Ecto neural progenitor cell (in vitro differentiated cells): Measurements from ENCODE around the gene RIPPLY1.

ENCODE experiments used
- DNase-seq: peaks from one replicate; pipeline ENCODE4 v3.0.0-alpha.2; 2018; ENCODE audit warnings: low spot score

The RIPPLY1 gene, protein sequence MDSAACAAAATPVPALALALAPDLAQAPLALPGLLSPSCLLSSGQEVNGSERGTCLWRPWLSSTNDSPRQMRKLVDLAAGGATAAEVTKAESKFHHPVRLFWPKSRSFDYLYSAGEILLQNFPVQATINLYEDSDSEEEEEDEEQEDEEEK

GRCh38 chrX:106903291-106903824 lies at the start of gene RIPPLY1:
RIPPLY1 (minus strand) TSS chrX:106903341; CDS start chrX:106903287, 54 bp downstream.
- no peak for DNase-seq

DNA sequence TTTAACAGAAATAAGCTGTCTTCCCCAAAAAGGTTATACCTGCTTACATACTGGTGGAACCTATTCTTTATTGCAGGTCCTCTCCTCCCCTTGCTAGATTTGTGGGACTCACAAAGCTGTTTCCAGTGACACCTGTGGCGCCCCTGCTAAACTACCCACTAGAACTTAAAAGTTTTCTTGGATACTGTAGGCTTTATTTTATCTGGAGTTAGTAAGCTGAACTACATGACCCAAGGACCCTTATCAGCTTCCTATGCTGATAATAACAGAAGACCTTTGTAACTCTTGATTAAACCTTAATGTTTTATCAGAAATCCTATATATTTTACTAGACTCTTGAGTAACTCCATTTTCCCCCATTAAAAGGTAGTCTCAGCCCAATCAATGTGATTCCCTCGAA lies 49.4 kb upstream of the RIPPLY1 start:
- DNase-seq = no peak

DNA sequence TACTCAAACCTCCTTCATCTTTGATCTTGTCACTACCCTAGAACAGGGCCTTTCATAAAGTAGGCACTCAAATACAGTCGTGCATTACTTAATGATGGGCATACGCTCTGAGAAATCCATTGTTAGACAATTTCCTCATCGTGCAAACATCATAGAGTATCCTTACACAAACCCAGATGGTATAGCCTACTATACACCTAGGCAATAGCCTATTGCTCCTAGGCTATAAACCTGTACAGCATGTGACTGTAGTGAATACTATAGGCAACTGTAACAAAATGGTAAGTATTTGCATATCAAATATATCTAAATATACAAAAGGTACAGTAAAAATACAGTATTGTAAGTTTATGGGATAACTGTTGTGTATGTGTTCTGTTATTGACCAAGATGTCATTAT lies 48.9 kb upstream of the RIPPLY1 start:
- no peak for DNase-seq

- no peak for DNase-seq
Measured at GRCh38 chrX:106951230-106951629, 48.1 kb upstream of the RIPPLY1 start.

GRCh38 chrX:106950381-106950780 lies 47.2 kb upstream of the RIPPLY1 start:
- no peak for DNase-seq

DNA sequence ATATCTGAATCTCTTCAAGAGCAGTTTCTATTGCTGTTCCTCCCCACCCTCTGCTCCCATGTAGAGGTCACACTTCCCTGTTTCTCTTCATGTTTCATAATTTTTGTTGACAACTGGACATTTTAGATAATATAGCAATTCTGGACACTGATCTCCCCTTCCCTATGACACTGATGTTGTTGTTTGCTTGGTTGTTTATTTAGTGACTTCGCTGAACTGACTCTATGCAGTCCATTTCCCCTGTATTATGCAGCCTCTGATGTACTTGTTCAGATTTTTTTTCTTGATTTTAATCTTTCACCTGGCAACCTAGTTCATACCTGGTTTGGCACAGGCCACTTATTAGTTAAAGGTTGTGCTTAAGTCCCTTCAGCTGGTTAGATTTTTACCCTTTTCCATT lies 46.2 kb upstream of the RIPPLY1 start:
- no peak for DNase-seq

DNA sequence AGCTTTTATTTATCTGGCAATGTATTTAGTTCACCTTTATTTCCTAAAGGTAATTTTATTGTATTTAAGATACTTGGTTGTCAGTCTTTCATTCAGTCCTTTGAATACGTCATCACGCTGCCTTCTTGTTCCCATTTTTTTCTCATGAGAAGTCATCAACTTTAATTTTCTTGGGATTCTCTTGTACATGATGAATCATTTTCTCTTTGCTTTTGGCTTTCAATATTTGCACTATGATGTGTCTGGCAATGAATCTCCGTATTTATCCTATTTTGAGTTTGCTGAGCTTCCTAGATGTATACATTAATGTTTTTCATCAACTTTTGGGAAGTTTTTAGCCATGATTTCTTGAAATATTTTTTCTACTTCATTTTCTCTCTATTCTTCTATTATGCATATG lies 45.5 kb upstream of the RIPPLY1 start:
- DNase-seq = no peak

DNA sequence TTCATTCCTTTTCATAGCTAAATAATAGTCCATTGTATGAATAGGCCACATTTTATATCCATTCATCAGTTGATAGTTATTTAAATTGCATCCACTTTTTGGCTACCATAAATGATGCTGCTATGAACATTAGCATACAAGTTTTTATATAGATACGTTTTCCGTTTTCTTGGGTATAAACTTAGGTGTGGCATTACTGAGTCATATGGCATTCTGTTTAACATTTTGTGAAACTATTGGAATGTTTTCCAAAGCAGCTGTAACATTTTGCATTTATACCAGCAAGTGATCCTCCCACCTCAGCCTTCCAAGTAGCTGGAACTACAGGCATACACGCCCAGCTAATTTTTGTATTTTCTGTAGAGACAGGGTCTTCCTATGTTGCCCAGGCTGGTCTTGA lies 43.3 kb upstream of the RIPPLY1 start:
- no peak for DNase-seq

DNA sequence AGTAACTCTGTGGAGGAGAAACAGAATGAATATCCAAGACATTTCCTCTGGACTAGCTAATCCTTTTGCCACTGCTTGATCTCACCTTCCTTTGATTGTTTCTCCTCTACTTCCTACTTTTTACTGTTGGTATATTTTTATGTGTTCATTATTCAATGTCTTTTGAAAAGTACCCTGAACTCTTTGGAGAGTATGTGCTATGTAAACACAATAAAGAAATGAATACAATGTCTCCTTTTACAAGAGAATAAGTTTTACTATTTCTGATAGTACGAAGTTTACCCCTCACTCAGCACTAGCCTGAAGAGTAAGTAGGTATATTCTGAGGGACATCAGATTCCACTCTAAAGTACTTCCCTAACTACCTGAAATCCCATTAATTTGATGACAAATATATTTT lies 36.9 kb upstream of the RIPPLY1 start:
- DNase-seq = no peak

DNA sequence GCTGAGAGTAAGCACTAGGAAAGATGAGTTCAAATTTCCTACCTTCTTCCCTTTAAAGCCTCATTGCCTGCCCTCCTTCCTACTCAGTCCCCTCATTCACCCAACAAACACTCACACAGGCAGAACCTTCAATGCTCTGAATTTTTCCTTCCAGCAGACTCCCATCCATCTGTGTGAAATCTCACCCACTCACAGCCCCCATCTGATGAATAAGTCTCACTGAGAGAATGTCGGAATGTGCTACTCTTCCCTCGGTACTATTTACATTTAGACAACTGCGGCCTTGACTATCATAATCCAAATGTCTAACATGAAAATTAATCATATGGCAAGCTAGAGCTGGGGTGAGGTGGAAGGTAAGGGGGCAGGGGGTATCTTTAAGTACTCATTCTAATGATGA lies 36.4 kb upstream of the RIPPLY1 start:
- no peak for DNase-seq

DNA sequence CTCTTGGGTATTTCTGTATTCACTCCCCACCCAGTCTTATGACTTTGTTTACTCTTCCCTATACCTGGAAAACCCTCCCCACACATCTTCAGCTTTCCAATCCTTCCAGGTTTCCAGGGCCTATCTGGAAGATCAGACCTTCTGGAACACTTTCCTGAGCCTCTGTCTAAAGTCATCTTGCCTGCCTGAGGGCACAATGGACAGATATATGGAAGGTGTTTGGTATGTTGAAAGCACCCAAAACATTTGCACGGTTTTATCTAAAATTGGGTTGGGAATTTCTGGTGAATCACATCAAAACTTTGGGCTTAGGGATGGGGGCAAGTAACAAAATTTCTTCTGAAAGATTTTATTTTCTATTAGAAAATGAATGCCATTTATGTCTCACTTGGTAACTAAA lies 33.1 kb upstream of the RIPPLY1 start:
- DNase-seq = no peak

DNA sequence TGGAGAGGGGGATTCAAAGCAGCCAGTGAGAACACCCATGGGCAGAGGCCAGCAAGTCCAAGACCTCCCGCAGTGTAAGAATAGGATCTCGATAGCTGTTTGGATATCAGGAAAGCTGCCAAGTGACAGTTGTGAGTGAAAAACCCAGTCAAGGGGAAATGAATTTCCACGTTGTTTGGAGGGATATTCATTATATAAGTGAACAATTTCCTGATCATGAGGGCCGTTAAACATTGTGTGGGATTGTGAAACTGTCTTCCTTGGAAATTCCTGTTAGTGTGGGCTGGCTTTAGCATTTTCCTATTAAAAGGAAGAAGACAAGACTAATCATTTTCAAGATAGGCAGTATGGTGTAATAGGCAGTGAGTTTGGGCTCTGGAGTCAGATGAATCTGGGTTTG lies 32.0 kb upstream of the RIPPLY1 start:
- no peak for DNase-seq

DNA sequence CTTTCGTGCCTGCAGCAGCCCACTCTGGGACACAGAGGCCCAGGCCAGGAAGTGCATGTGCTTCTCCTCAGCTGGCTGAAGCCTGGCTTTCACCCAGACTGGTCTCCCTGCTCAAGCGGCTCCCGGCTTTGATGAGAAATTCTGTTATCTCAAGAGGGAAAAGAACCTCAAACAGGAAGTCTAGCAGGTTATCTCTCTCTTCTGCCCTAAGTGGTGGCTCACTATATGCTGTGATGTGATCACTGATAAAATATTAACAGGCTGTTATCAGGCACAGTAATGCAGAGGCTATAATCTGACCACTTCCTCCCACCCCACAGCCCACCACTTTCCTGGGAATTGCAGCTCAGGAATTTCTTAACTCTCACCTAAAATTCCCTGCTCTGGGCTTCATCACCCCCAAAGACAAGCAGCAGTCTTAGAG lies 30.4 kb upstream of the RIPPLY1 start:
- DNase-seq = no peak

DNA sequence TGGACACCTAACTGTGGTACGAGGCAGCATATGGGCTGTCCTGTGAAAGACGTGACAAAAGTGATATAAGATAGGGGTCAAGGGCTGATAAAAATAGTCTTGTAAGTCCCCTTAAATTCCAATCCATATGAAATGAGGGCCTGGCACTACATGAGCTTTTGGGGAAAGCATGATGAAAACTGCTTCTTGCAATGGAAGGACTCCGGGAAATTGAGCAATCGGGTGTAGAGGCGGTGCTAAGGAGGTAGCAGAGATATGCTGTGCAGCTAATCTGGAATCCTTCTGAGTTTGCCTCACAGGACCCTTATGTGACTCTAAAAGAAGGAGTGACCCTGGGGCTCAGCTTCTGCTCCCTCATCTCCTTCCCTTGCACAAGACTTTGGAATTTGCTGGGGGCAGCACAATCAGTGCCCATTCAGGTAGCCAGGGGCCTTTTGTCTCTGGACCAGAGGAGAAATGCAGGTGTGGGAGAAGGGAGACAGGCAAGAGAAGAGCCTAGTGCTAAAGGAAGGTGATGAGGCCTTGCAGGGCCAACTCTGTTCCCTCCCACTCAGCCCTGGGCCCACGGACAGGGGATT lies 29.9 kb upstream of the RIPPLY1 start:
- DNase-seq = no peak

DNA sequence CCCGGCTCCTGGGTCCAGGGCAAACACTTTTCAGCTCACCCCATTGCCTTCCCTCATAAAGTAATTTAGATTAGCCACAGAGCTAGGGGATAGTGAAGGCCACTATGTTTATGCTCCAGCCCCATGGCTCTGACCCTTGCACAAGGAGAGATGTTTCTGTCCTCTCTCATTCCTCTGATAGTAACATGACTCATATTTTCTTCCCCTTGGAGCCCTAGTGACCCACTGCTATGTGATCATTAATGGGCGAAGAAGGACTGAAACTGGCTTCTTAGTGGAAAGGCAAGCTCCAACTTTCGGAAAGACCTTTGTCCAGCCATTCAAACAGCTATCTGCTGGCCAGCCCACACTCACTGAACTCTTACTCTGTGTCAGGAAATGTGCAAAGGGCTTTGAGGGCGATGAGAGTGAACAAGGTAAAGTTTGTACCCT lies 29.4 kb upstream of the RIPPLY1 start:
- DNase-seq = no peak

DNA sequence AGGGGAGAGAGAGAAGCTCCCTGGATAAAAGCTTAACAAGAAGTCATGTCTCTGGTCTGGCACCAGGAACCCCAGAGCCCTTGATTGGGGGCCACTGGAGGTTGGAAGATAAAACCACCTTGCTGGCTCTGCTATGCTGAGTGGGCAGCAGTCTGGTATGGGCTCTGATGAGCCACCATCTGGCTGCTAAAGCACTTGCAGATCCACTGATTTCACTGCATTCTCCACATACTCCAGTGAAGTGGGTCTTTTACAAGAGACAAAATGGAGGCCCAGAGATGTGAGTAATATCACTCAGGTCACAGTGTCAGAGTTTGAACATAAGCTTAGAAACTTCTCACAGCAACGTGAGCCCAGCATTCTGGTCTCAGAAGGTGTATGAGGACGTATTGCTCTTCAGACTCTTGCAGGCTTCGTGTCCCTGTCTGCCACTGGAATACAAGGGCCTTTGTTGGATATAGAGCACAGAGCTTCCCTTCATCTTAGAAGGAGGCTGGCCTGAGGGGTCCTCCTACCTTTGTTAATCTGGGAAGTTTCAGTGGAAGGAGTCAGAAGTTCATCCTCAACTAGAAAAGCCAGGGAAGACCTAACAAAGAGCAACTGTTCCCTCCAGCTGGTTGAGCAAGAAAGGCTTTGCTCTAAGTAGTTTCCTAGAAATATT lies 28.8 kb upstream of the RIPPLY1 start:
- DNase-seq = no peak

- no peak for DNase-seq
Measured at GRCh38 chrX:106928227-106928626, 25.1 kb upstream of the RIPPLY1 start.

- DNase-seq = no peak
Measured at GRCh38 chrX:106927700-106928099, 24.6 kb upstream of the RIPPLY1 start.

DNA sequence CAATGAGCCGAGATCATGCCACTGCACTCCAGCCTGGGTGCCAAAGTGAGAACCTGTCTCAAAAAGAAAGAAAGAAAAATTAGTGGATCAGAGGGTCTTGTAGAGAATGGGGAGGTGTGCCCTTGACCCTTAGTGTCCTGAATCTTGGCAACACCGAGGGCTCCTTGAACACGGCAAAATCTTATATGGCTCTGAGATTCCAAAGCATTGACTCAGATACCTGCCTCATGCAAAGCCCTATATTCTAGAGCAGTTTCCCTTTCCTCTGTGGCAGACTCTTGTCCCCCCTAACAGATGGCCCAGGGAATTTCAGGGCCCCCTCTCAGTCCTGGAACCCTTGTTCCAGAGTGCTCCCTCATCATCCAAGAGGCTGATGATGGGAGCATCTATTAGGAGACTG lies 23.9 kb upstream of the RIPPLY1 start:
- DNase-seq = no peak

DNA sequence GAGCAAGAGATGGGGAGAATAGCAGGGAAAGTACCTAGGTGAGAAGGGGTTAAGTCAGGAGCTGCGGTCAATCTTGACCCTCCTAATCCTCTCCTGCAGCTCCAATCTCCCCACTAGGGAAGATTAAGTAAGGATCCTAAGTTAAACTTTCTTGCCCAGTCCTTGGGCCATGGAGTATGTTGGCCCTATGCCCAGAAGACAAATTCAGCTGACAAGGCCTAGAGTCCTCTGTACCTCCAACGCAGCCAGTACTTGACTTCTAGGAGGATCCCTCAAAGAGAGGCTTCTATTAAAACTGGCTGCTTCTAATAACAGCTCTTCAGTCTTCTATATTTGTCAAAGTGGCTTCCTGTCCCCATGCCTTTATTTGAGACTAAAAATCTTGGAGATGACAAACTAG lies 18.5 kb upstream of the RIPPLY1 start:
- DNase-seq = no peak

DNA sequence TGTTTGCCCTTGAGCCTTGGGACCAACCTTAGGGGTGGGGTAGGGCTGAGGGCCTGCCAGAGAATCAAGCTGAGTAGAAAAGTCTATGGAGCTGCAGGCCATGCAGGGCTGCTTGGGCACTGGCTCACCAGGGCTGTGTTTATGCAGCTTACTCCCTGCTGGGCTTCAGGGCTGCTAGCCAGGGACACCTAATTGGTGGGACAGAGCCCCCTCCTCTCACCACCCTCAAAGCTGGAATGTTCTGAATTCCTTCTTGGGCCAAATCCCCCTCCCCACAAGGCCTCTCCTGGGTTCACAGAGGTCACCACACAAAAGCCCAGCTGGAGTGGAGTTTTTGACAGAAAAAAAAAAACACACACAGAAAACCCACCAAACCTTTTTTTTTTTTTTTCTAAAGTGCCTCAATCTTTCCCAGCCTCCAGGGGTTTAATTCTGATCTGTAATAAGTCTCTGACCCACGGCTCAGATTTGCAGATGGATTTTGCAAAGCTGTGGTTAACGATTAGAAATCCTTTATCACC lies 16.9 kb upstream of the RIPPLY1 start, which contains the start of gene CLDN2:
CLDN2 (plus strand) TSS at position 471 of the 521 bp plus-strand sequence. CDS start 7,827 bp downstream, outside the sequence.
- peak; percentile 65 for DNase-seq

DNA sequence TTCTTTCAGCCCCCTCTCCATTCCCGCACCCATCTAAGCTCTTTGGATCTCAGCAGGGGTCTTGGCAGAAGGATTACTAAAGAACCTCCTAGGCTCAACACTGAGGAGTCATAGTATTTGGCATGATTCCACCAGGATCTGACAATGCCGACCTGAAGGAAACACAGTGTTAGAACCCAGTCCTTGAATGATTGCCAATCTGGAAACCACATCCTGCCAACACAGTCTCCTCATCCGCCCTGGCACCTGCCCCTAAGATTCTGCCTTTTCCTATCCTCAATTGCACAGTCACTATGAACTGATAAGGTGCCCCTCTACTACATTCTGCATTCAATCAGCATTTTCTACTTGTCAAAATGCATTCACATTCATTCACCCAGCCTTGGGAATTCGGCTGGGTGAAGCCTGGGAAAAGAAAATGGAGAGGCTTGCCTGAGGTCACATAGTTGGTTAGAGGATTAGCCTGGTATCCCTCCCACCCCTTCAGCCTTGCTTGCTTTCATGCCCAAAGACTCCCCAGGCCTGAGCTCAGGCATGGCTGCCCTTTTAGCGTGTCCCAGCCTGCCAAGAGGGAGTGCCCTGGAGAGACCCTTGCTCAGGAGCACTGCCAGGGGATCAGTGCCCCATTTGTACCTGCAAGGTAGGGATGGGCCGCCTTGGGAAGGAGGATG lies 14.8 kb upstream of the RIPPLY1 start:
- no peak for DNase-seq

- DNase-seq = no peak
Measured at GRCh38 chrX:106912864-106913263, 9.7 kb upstream of the RIPPLY1 start.
